HG02981 (cell line): ENCODE measurements around the gene TOR2A.

ENCODE experiments used
- ATAC-seq: cut with Tn5 transposase; IDR thresholded peaks from one replicate; pipeline ENCODE4 v1.9.1; 2021; ENCODE audit warnings: mild to moderate bottlenecking, moderate library complexity; ENCODE audit not compliant: unreplicated experiment

Gene TOR2A

GRCh38 chr9:127744398-127745110 is 9.5 kb upstream of the TOR2A start:
- ATAC-seq, result no peak

GRCh38 chr9:127742435-127743088 is 7.5 kb upstream of the TOR2A start:
- ATAC-seq, result no peak

GRCh38 chr9:127741831-127742434 is 6.8 kb upstream of the TOR2A start:
- no peak for ATAC-seq

- ATAC-seq, result no peak
Observed at GRCh38 chr9:127739614-127740330, 4.7 kb upstream of the TOR2A start.

- ATAC-seq, result no peak
Observed at GRCh38 chr9:127738666-127739065, 3.6 kb upstream of the TOR2A start.

- ATAC-seq, result no peak
Observed at GRCh38 chr9:127735530-127736185, 564 bp upstream of the TOR2A start.

- no peak for ATAC-seq
Observed at GRCh38 chr9:127734247-127734746, 797 bp downstream of the TOR2A start.

- ATAC-seq, result no peak
Observed at GRCh38 chr9:127733614-127734013, 1.5 kb downstream of the TOR2A start.

GRCh38 chr9:127732444-127732843 is 2.6 kb downstream of the TOR2A start:
- no peak for ATAC-seq

GRCh38 chr9:127731938-127732337 is 3.2 kb downstream of the TOR2A start:
- ATAC-seq, result no peak

GRCh38 chr9:127730799-127731410 is 4.2 kb downstream of the TOR2A start:
- ATAC-seq, result no peak

- ATAC-seq, result no peak
Observed at GRCh38 chr9:127730262-127730661, 4.8 kb downstream of the TOR2A start.

- no peak for ATAC-seq
Observed at GRCh38 chr9:127729522-127730256, 5.4 kb downstream of the TOR2A start.

GRCh38 chr9:127728808-127729207 is 6.3 kb downstream of the TOR2A start:
- ATAC-seq, result no peak

- no peak for ATAC-seq
Observed at GRCh38 chr9:127726871-127727270, 8.2 kb downstream of the TOR2A start.

- ATAC-seq, result no peak
Observed at GRCh38 chr9:127724012-127724411, 11.1 kb downstream of the TOR2A start.

GRCh38 chr9:127723444-127723843 is 11.7 kb downstream of the TOR2A start:
- ATAC-seq, result no peak

- ATAC-seq, result no peak
Observed at GRCh38 chr9:127723013-127723412, 12.1 kb downstream of the TOR2A start.

- ATAC-seq, result no peak
Observed at GRCh38 chr9:127722055-127722745, 12.9 kb downstream of the TOR2A start.
